ENCODE measurements around the gene TRAFD1. TPM values are rescaled to one million over a fixed set of nuclear protein-coding genes. Genes with fewer than 3 reads are reported as not detected.

Gene TRAFD1
- total and polyA plus RNA-seq, 2 of the 8 experiments (the other 6 are each of a cell fraction or from before 2014, with no cell fraction given) = 18.1 to 33.1 TPM

DNA sequence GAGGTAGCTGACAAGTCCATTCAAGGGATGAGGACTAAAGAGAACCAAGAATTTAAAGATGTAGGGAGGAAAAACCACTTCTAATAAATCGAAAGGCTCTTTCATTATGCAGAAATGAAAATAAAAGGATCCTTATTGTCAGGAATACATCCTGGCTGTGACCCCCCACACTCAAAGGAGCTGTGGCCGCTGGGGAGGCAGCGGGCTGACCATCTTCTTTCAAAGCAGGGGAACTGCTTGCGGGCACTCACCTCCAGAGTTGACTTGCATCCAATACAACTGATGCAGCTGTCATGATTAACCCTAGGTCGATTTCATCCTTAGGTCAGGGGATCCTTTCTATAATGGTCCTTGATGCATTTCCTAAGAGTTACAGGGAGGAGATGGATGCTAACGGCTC, 35.3 kb downstream of the TRAFD1 start (continued):
- TF ChIP-seq, protein P1, sequence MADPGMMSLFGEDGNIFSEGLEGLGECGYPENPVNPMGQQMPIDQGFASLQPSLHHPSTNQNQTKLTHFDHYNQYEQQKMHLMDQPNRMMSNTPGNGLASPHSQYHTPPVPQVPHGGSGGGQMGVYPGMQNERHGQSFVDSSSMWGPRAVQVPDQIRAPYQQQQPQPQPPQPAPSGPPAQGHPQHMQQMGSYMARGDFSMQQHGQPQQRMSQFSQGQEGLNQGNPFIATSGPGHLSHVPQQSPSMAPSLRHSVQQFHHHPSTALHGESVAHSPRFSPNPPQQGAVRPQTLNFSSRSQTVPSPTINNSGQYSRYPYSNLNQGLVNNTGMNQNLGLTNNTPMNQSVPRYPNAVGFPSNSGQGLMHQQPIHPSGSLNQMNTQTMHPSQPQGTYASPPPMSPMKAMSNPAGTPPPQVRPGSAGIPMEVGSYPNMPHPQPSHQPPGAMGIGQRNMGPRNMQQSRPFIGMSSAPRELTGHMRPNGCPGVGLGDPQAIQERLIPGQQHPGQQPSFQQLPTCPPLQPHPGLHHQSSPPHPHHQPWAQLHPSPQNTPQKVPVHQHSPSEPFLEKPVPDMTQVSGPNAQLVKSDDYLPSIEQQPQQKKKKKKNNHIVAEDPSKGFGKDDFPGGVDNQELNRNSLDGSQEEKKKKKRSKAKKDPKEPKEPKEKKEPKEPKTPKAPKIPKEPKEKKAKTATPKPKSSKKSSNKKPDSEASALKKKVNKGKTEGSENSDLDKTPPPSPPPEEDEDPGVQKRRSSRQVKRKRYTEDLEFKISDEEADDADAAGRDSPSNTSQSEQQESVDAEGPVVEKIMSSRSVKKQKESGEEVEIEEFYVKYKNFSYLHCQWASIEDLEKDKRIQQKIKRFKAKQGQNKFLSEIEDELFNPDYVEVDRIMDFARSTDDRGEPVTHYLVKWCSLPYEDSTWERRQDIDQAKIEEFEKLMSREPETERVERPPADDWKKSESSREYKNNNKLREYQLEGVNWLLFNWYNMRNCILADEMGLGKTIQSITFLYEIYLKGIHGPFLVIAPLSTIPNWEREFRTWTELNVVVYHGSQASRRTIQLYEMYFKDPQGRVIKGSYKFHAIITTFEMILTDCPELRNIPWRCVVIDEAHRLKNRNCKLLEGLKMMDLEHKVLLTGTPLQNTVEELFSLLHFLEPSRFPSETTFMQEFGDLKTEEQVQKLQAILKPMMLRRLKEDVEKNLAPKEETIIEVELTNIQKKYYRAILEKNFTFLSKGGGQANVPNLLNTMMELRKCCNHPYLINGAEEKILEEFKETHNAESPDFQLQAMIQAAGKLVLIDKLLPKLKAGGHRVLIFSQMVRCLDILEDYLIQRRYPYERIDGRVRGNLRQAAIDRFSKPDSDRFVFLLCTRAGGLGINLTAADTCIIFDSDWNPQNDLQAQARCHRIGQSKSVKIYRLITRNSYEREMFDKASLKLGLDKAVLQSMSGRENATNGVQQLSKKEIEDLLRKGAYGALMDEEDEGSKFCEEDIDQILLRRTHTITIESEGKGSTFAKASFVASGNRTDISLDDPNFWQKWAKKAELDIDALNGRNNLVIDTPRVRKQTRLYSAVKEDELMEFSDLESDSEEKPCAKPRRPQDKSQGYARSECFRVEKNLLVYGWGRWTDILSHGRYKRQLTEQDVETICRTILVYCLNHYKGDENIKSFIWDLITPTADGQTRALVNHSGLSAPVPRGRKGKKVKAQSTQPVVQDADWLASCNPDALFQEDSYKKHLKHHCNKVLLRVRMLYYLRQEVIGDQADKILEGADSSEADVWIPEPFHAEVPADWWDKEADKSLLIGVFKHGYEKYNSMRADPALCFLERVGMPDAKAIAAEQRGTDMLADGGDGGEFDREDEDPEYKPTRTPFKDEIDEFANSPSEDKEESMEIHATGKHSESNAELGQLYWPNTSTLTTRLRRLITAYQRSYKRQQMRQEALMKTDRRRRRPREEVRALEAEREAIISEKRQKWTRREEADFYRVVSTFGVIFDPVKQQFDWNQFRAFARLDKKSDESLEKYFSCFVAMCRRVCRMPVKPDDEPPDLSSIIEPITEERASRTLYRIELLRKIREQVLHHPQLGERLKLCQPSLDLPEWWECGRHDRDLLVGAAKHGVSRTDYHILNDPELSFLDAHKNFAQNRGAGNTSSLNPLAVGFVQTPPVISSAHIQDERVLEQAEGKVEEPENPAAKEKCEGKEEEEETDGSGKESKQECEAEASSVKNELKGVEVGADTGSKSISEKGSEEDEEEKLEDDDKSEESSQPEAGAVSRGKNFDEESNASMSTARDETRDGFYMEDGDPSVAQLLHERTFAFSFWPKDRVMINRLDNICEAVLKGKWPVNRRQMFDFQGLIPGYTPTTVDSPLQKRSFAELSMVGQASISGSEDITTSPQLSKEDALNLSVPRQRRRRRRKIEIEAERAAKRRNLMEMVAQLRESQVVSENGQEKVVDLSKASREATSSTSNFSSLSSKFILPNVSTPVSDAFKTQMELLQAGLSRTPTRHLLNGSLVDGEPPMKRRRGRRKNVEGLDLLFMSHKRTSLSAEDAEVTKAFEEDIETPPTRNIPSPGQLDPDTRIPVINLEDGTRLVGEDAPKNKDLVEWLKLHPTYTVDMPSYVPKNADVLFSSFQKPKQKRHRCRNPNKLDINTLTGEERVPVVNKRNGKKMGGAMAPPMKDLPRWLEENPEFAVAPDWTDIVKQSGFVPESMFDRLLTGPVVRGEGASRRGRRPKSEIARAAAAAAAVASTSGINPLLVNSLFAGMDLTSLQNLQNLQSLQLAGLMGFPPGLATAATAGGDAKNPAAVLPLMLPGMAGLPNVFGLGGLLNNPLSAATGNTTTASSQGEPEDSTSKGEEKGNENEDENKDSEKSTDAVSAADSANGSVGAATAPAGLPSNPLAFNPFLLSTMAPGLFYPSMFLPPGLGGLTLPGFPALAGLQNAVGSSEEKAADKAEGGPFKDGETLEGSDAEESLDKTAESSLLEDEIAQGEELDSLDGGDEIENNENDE (IDR thresholded peaks at IDR 0.05; ENCODE audit: insufficient replicate concordance, low read length) = no peak

Data from H1 (cell line).